HG02623 (cell line): ENCODE measurements around the gene SPTAN1.
"Not testable (repeated sequence)": the region's sequence is repeated elsewhere in the genome, so short reads cannot be mapped to it uniquely, and the experiment has no call there.

Experiments
- ATAC-seq: cut with Tn5 transposase; IDR thresholded peaks from one replicate; pipeline ENCODE4 v1.9.1; 2021; ENCODE audit warnings: moderate library complexity; ENCODE audit not compliant: unreplicated experiment

The SPTAN1 gene

DNA sequence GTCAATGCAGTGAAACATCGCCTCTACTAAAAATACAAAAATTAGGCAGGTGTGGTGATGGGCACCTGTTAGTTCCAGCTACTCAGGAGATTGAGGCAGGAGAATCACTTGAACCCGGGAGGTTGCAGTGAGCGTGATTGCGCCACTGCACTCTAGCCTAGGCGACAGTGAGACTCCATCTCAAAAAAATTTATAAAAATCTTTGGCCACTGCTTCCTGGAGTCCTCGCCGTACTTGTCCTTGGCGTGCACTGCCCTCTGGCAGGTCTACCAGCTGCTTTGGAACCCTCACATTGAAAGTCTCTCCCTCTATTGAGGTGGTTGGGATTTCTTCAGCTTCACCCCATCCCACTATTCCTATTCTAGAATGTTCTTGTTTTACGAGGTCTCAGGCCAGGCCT lies 79.2 kb downstream of the SPTAN1 start:
- no peak for ATAC-seq

GRCh38 chr9:128632066-128632465 lies 79.7 kb downstream of the SPTAN1 start:
- no peak for ATAC-seq

DNA sequence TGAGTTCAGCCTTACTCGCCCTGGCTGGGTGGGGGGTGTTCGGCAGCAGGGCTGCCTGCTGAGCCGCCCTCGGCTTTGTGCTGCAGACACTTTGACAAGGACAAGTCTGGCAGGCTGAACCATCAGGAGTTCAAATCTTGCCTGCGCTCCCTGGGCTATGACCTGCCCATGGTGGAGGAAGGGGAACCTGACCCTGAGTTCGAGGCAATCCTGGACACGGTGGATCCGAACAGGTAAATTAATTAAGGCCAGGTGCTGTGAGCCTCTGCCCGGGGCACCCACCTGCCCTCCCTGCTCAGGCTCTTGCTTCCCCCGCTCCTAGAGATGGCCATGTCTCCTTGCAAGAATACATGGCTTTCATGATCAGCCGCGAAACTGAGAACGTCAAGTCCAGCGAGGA lies 80.1 kb downstream of the SPTAN1 start:
- ATAC-seq, result no peak

- ATAC-seq, result no peak
These were observed 80.7 kb downstream of the SPTAN1 start for GRCh38 chr9:128633057-128633456.

- ATAC-seq, result no peak
These were observed 81.2 kb downstream of the SPTAN1 start for GRCh38 chr9:128633601-128634000.

DNA sequence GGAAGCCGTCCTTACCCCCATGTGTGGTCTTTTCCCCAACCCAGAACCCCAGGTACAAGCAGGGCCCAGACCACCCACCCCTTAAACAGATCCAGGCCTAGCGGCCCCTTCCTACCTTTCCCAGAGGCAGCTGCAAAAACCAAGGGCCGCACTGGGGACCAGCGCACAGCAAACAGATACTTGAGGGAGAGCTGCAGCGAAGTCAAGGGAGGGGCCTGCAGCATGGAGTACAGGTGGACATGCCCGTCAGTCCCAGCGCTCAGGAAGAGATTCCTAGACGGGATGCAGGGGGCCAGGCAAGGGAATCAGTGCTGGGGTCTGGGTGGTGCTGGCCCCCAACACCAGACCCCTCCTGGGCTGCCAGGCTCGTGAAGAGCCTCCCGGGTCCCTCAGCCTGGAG lies 81.7 kb downstream of the SPTAN1 start:
- no peak for ATAC-seq

DNA sequence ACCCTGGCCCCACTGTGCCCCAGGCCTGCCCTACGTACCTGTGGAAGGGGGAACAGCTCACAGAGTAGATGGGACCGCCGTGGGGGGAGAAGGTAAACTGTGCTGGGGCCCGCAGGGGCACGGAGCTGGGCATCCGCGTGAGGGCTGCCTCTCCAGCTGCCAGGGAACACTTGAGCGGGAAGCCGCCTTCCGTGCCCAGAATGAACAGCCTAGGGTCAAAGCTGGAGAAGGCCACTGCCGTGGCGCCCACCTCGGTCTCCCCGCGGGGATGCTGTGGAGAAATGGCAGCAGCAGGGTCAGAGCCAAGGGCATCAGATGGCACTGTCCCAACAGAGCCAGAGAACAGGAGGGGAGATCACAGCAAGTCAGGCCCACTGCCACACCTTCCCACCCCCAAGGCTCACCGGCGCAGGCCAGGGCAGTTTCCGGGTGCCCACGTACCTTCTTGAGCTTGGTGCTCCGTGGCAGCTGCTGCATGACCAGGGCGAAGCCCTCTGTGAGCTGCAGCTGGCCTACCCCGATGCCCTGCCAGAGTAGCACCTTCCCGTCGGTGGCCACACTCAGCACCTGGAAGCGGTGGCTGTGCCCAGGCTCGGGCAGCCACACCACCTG lies 82.4 kb downstream of the SPTAN1 start:
- ATAC-seq, result no peak

DNA sequence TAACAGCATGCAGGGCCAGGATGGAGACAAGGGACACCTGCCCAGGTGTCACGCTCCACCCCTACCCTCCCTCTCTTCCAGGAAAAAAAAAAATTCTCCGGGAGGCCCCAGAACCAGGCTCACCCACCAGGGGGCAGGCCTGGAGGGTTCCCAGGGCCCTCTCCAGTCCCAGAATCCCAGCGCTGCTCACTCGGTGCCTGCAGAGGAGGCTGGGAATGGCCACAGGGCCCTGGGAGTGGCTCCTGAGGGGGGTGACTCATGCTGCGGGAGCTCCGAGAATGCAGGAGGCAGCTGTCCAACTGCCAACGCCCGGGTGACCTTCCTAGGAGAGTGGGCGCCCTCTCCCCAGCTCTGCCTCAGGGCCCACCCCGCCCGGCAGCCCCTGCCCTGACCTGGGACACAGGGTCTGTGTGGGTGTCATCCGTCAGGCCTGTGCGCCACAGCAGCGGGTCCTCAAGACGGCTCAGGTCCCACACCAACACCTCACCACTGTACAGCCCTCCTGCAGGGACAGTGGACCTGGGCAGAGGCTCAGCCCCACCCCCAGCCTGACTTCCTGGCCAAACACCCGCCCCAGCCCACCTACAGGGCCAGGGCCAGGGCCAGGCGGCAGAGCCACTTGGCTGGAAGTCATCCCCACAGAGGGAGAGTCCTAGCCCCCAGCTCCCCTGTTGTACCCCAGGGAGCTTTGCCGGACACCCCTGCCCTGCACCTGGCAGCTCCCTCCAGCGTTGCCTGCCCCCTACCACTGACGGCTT lies 83.1 kb downstream of the SPTAN1 start:
- no peak for ATAC-seq

GRCh38 chr9:128636024-128636390 lies 83.6 kb downstream of the SPTAN1 start:
- ATAC-seq, result no peak

DNA sequence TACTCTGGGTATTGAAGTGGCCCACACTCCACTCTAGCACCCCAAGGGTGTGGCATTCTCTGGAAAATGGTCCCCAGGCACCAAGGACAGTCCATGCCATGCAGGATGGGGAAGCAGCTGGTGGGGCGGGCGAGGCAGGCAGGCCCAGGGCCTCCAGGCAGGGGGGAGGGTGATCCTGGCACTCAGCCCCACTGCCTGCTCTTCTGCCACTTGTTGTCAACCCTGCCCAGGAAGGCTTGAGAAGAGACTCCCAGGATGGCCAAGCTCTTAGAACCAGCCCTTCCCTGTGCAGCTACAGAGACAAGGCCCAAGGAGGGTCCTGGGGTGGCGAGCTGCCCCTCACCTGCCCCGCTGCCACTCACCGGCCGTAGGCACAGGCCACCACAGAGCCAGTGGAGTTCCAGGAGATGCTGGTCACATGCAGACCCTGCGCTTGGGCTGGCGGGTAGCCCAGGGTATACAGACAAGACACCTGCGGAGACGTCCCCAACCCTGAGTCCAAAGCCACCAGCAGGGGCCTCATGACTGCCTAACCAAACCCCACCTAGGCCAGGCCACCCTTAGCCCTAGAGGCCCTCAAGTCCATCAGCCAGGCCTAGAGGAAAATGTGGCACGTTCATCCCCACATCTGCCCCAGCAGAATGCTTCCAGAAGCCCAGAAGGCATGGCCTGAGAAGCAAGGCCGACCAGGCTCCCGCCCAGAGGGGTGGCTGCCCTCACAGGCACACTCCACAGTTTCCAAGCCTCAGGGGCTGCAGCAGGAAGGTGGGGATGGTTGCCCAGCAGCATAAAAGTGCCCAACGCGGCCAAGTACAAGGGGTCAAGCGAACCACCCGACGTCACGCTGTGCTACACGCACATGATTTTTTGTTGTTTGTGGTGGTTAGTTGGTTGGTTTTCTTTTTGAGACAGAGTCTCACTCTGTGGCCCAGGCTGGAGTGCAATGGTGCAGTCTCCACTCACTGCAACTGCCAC lies 84.5 kb downstream of the SPTAN1 start:
- no peak for ATAC-seq

DNA sequence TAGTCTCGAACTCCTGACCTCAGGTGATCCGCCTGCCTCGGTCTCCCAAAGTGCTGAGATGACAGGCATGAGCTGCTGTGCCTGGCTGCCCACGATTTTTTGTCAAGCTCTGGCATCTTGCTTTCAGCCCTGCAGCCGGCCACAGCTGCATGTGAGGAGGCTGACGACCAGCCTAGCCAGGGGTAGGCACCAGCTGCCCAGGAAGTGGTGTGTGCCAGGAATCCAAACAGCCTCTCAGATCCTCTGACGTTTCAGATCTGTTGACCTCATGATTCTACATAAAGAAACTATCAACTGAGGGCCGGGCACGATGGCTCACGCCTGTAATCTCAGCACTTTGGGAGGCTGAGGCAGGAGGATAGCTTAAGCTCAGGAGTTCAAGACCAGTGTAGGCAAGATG lies 85.3 kb downstream of the SPTAN1 start:
- no peak for ATAC-seq

DNA sequence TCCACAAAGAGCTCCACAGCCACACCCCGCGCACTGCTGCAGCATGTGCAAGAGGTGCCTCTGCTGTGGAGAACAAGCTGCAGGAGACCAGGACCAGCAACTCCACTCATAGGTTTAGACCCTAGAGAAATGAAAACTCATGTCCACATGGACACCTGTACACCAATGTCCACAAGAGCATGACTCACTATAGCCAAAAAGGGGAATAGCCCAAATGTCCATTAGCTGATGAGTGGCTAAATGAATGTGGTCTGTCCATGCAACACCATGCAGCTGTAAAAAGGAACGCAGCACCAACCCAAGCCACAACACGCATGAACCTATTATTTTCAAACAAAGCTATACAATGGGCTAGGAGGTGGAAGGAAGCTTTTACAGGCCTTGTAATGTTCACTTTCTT lies 86.2 kb downstream of the SPTAN1 start:
- no peak for ATAC-seq

DNA sequence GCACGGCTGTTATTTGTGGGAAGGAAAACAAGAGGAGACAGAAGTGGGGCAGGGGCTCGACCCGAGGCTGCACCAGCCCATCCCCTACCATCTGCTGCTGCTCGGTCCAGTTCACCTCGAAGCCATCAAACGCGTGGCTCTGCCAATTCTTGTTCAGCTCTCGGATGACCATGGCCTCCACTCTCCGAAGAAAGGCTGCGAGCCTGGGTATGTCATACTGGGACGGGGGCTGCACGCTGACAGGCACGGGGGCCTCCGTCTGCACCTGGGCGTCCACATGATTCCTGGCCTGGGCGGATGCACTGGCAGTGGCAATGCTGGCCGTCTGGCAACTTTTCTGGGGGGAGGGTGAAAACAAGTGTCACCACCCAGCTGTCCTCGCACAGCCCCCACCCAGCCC lies 88.2 kb downstream of the SPTAN1 start:
- no peak for ATAC-seq

DNA sequence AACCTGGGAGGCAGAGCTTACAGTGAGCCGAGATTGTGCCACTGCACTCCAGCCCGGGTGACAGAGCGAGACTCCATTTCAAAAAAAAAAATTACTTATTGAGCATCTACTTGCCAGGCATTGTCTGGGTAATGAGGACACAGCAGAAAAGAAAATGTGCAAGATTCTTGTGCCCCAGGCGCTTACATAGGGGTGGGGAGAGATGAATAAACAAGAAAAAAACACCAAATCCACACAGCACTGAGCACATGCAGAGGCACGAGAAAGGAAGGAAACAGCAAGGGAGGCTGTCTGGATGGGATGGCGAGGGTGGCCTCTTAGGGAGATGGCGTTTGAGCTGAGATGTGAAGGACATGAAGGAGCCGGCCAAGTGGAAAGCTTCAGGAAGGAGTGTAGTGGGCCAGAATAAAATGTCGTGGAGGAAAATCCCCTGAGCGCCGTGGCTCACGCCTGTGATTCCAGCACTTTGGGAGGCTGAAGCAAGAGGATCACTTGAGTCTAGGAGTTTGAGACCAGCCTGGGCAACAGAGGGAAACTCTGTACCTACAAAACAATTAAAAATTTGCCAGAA lies 90.4 kb downstream of the SPTAN1 start:
- ATAC-seq, result no peak

GRCh38 chr9:128643519-128644300 lies 91.3 kb downstream of the SPTAN1 start:
- ATAC-seq, result no peak

DNA sequence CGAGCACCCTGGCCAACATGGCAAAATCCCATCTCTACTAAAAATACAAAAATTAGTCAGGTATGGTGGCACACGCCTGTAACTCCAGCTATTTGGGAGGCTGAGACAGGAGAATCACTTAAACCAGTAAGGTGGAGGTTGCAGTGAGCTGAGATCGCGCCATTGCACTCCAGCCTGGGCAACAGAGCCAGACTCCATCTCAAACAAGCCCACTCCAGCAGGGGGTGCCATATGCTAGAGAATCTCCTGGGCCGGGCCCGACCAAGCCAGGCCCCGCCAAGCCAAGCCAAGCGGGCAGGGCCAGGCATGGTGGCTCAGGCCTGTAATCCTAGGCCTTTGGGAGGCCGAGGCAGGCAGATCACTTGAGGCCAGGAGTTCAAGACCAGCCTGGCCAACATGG lies 95.8 kb downstream of the SPTAN1 start:
- ATAC-seq, result not testable (repeated sequence)

- no peak for ATAC-seq
These were observed 99.4 kb downstream of the SPTAN1 start for GRCh38 chr9:128651798-128652197.

DNA sequence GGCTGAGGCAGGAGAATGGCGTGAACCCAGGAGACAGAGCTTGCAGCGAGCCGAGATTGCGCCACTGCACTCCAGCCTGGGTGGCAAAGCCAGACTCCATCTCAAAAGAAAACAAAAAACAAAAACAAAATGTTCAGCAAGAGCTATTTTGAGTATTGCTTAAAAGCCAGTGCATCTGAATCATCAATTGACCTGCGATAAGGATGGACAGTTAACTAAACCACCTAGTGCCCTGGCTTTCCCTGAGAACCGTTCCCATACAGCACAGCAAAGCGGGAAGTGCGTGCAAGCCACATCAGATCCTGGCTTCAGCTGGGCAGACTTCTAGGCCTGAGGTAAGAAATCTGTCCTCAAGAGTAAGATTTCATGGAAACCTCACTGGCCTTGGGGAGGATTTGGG lies 101.5 kb downstream of the SPTAN1 start:
- no peak for ATAC-seq

GRCh38 chr9:128654481-128654880 lies 102.1 kb downstream of the SPTAN1 start:
- ATAC-seq, result no peak
